T-helper 2 cell treated with Interferon-gamma antibody and Interleukin-4, amounts not matched to agents 5 μg/mL and 100 μg/mL, for 36 hours (primary cell): Measurements from ENCODE around the gene PGBD2.
"Not testable (repeated sequence)": the region's sequence is repeated elsewhere in the genome, so short reads cannot be mapped to it uniquely, and the experiment has no call there.

ENCODE experiments used
- DNase-seq: peaks from one replicate; pipeline ENCODE4 v3.0.0; 2021; ENCODE audit warnings: low spot score
- H3K27ac Mint-ChIP-seq: one replicate; pipeline ENCODE4 v1.8.0; 2021; ENCODE audit warnings: mild to moderate bottlenecking, mixed read lengths
- H3K27me3 Mint-ChIP-seq: one replicate; pipeline ENCODE4 v1.8.0; 2021; ENCODE audit warnings: low read depth, mixed read lengths
- H3K36me3 Mint-ChIP-seq: one replicate; pipeline ENCODE4 v1.8.0; 2021; ENCODE audit warnings: low read depth, mixed read lengths
- H3K4me1 Mint-ChIP-seq: one replicate; pipeline ENCODE4 v1.8.0; 2021; ENCODE audit warnings: low read depth, mixed read lengths
- H3K4me3 Mint-ChIP-seq: one replicate; pipeline ENCODE4 v1.8.0; 2022; ENCODE audit warnings: mild to moderate bottlenecking, moderate library complexity, mixed read lengths
- H3K9me3 Mint-ChIP-seq: one replicate; pipeline ENCODE4 v1.8.0; 2021; ENCODE audit warnings: mixed read lengths

The PGBD2 gene

DNA sequence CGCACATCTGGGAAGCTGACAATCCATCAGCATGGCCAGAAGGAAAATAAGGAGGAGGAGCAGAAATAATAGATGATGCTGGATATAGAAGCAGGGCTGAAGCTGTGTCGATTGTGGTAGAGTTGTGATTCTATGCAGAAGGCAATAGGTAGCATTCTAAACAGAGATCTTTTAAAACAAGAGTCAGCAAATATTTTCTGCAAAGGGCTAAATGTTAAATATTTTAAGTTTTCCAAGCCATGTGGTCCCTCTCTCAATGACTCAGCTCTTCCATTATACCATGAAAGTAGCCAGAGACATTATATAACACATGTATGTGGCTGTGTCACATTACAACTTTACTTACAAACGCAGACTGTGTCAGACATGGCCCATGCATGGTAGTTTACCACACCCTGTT, 21.2 kb downstream of the PGBD2 start:
- H3K36me3 Mint-ChIP-seq, DNase-seq, H3K27me3 Mint-ChIP-seq, H3K4me3 Mint-ChIP-seq, H3K9me3 Mint-ChIP-seq: not testable (repeated sequence)
- Mint-ChIP-seq H3K27ac (peak overlapping the region; percentile 60), H3K4me1 (peaks cover 62% of the 10 kb centered on the region)

DNA sequence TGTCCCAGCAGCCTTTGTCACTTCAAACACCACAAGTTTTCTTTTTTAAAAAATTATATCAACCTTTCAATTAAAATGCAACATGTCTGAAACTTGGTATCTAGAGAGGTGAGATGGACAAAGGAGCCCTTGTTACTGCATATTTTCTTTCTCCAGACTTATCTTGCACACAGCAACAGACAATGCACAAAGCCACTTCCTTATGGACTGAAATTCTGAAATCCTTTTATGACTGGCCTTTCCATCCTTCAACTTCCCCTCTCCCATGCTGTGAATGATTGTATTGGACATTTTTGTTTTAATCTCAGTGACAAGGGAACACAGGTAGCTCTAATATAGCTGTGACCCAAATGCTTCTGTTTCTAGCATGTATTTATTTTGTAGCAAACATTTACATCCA, 22.1 kb downstream of the PGBD2 start:
- DNase-seq, H3K27me3 Mint-ChIP-seq, H3K36me3 Mint-ChIP-seq, H3K27ac Mint-ChIP-seq, H3K4me3 Mint-ChIP-seq, H3K9me3 Mint-ChIP-seq: not testable (repeated sequence)
- H3K4me1 Mint-ChIP-seq = peaks cover 57% of the 10 kb centered on the region

DNA sequence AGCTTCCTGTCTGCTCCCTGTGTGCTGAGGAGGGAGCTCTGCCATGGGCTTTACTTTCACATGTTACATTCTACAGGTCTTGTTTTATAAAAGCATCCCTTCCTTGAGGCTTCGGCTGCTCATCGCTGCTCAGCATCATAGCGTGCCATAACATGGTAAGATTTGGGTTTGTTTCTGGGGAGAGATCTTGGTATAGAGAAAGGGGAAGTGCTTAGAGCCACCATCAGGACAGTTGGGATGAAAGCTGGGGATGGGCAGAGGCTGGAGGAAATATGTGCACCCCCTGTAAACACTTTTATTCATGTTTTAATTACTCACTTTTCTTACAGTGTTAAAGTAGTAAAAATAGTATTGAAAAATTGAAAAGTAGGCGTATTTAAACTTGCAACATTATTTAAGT, 24.0 kb downstream of the PGBD2 start:
- DNase-seq, H3K36me3 Mint-ChIP-seq, H3K4me3 Mint-ChIP-seq, H3K27me3 Mint-ChIP-seq, H3K27ac Mint-ChIP-seq, H3K9me3 Mint-ChIP-seq: not testable (repeated sequence)
- peaks cover 39% of the 10 kb centered on the region for H3K4me1 Mint-ChIP-seq

DNA sequence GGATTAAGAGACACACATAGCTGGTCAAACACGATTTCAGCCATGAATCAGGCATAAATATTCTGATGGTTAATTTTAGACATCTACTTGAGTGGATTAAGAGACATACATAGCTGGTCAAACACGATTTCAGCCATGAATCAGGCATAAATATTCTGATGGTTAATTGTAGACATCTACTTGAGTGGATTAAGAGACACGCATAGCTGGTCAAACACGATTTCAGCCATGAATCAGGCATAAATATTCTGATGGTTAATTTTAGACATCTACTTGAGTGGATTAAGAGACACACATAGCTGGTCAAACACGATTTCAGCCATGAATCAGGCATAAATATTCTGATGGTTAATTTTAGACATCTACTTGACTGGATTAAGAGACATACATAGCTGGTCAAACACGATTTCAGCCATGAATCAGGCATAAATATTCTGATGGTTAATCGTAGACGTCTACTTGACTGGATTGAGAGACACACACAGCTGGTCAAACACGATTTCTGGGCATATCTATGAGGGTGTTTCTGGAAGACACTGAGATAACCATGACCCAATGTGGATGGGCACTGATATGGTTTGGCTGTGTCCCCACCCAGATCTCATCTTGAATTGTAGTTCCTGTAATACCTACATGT, 32.3 kb downstream of the PGBD2 start:
- H3K36me3 Mint-ChIP-seq, H3K9me3 Mint-ChIP-seq, H3K4me3 Mint-ChIP-seq, H3K27me3 Mint-ChIP-seq, DNase-seq, H3K27ac Mint-ChIP-seq, H3K4me1 Mint-ChIP-seq: not testable (repeated sequence)

DNA sequence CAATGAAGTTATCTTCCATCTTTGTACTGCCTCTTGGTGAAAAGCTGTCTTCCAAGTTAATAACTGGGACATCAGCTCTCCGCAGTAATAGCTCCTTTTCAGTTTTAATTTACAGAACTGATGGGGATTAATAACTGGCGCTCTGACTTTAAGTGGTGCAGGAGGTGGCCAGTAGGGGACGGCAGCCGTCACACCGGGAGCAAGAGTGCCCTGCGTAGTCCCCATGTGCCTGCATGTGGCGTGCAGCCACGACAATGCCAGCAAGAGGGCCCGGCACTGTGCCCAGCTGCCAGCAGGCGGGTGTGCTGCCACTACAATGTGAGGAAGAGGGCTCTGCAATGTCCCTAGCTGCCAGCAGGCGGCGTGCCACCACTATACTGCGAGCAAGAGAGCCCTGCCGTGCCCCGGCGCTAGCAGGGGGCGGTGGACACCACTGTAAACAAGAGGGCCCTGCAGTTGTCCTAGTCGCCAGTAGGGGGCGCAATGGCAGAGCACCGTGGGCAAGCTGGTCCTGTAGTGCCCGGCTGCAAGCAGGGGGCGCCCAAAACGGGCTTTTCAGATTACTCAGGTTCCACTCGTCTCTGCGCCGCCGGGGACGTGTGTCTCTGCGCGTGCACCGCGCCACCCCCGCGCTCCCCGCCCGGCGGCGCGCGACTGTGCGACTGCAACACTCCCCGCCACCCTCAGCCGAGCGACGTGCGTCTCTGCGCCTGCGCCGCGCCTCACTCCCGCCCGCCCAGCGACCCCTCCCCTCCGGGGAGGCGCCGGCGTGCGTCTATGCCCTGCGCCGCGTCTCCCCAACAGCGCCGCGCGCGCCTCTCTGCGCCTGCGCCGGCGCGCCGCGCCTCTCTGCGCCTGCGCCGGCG, 38.3 kb downstream of the PGBD2 start:
- not testable (repeated sequence) for H3K36me3 Mint-ChIP-seq, H3K27me3 Mint-ChIP-seq, H3K27ac Mint-ChIP-seq, H3K4me1 Mint-ChIP-seq, H3K4me3 Mint-ChIP-seq, DNase-seq, H3K9me3 Mint-ChIP-seq

DNA sequence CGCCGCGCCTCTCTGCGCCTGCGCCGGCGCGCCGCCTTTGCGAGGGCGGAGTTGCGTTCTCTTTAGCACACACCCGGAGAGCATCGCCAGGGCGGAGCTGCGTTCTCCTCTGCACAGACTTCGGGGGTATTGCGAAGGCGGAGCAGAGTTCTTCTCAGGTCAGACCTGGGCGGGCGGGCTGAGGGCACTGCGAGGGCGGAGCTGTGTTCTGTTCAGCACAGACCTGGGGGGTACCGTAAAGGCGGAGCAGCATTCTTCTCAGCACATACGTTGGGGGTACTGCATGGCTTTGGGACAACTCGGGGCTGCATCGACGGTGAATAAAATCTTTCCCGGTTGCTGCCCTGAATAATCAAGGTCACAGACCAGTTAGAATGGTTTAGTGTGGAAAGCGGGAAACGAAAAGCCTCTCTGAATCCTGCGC, 39.0 kb downstream of the PGBD2 start:
- H3K4me3 Mint-ChIP-seq = not testable (repeated sequence)

DNA sequence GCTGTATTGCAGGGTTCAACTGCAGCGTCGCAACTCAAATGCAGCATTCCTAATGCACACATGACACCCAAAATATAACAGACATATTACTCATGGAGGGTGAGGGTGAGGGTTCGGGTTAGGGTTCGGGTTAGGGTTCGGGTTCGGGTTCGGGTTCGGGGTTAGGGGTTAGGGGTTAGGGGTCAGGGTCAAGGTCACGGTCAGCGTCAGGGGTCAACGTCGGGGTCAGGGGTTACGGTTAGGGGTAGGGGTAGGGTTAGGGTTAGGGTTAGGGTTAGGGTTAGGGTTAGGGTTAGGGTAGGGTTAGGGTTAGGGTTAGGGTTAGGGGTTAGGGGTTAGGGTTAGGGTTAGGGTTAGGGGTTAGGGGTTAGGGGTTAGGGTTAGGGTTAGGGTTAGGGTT, 39.4 kb downstream of the PGBD2 start:
- not testable (repeated sequence) for H3K27me3 Mint-ChIP-seq, H3K4me3 Mint-ChIP-seq, H3K36me3 Mint-ChIP-seq, DNase-seq, H3K9me3 Mint-ChIP-seq, H3K27ac Mint-ChIP-seq, H3K4me1 Mint-ChIP-seq

More for the DNA sequence above, 39.0 kb downstream of the PGBD2 start:
- not testable (repeated sequence) for H3K4me1 Mint-ChIP-seq, H3K27me3 Mint-ChIP-seq, H3K9me3 Mint-ChIP-seq, DNase-seq, H3K27ac Mint-ChIP-seq, H3K36me3 Mint-ChIP-seq

DNA sequence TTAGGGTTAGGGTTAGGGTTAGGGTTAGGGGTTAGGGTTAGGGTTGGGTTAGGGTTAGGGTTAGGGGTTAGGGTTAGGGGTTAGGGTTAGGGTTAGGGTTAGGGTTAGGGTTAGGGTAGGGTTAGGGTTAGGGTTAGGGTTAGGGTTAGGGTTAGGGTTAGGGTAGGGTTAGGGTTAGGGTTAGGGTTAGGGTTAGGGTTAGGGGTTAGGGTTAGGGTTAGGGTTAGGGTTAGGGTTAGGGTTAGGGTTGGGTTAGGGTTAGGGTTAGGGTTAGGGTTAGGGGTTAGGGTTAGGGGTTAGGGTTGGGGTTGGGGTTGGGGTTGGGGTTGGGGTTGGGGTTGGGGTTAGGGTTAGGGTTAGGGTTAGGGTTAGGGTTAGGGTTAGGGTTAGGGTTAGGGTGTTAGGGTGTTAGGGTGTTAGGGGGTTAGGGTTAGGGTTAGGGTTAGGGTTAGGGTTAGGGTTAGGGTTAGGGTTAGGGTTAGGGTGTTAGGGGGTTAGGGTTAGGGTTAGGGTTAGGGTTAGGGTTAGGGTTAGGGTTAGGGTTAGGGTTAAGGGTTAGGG, 39.9 kb downstream of the PGBD2 start:
- not testable (repeated sequence) for DNase-seq, H3K27me3 Mint-ChIP-seq, H3K36me3 Mint-ChIP-seq, H3K27ac Mint-ChIP-seq, H3K4me1 Mint-ChIP-seq, H3K4me3 Mint-ChIP-seq, H3K9me3 Mint-ChIP-seq
